K562 (cell line): ENCODE results near the gene TUBG2. TPM values are rescaled to one million over a fixed set of nuclear protein-coding genes. Genes with fewer than 3 reads are reported as not detected.

ENCODE experiments used
- BRD9 ChIP-seq: fragments of 450-650 bp; IDR thresholded peaks from 2 replicates; pipeline ENCODE4 v1.6.1; 2018; ENCODE audit warnings: low read depth; ENCODE audit not compliant: partially characterized antibody
- CBFA2T2 ChIP-seq: fragments of 450-650 bp; conservative IDR thresholded peaks from 2 replicates; pipeline ENCODE4 v1.6.1; 2017; ENCODE audit warnings: mild to moderate bottlenecking
- CLOCK ChIP-seq: fragments of 250-450 bp; sonication (Bioruptor Pico); IDR thresholded peaks from 2 replicates; pipeline ENCODE4 v1.4.0; 2020; ENCODE audit warnings: mild to moderate bottlenecking, moderate library complexity, borderline replicate concordance
- FOXK2 ChIP-seq, 2 experiments: fragments of 450-650 bp; IDR thresholded peaks in 1 of 2; conservative IDR thresholded peaks in 1 of 2; 2 replicates each; pipeline ENCODE4 v1.6.1; 2016; ENCODE audit warnings: low read depth in 2 of 2, mild to moderate bottlenecking in 1 of 2
- HLTF ChIP-seq: fragments of 450-650 bp; IDR thresholded peaks from 2 replicates; pipeline ENCODE4 v1.6.1; 2016
- HMGN3 ChIP-seq: IDR thresholded peaks from 2 replicates; pipeline ENCODE4 v1.6.1; 2011; ENCODE audit warnings: borderline replicate concordance, low read depth, mild to moderate bottlenecking, mixed read lengths, low read length; ENCODE audit not compliant: insufficient read length; ENCODE audit errors: extremely low read depth
- RNF2 ChIP-seq: sonication (generic); IDR thresholded peaks from 2 replicates; pipeline ENCODE4 v1.6.1; 2016
- TRIM25 ChIP-seq: fragments of 450-650 bp; IDR thresholded peaks from 2 replicates; pipeline ENCODE4 v1.7.0; 2016; ENCODE audit warnings: borderline replicate concordance
- ZBTB11 ChIP-seq, 3 experiments: fragments of 200-800 bp in 1 of 3; fragments of 250-450 bp in 1 of 3; fragments of 450-650 bp in 1 of 3; sonication (Bioruptor Pico) in 1 of 3; sonication (Bioruptor generic) in 1 of 3; formaldehyde crosslinking in 1 of 3; IDR thresholded peaks; 2 replicates each; pipeline versions ENCODE4 v1.6.1 to v1.8.0; 2016 to 2022; ENCODE audit warnings: mild to moderate bottlenecking in 2 of 3, missing genetic modification characterization in 2 of 3, missing compliant biosample characterization in 1 of 3, moderate library complexity in 1 of 3
- ZBTB8A ChIP-seq: fragments of 450-650 bp; IDR thresholded peaks from 2 replicates; pipeline ENCODE4 v1.6.1; 2018; ENCODE audit warnings: mild to moderate bottlenecking, moderate library complexity; ENCODE audit not compliant: partially characterized antibody
- ZKSCAN3 ChIP-seq: fragments of 250-450 bp; sonication (Bioruptor Pico); IDR thresholded peaks from 2 replicates; pipeline ENCODE4 v1.4.0; 2020
- ZNF75A ChIP-seq: fragments of 450-650 bp; formaldehyde crosslinking; IDR thresholded peaks from 2 replicates; pipeline ENCODE4 v1.4.0; 2020; ENCODE audit warnings: mild to moderate bottlenecking
- polyA plus RNA-seq, 8 experiments: library from polyadenylated mRNA; depleted of rRNA in 4 of 8; stranded (reverse) in 5 of 8; unstranded in 3 of 8; fragments of >200 nt; fragmentation: Nextera tagmentation in 2 of 8; fragmentation: Illumina TruSeq in 1 of 8; extraction: Ambion mirVana in 2 of 8; extraction: Trizol in 1 of 8; gene quantifications; 2 replicates each; pipeline versions ENCODE4 v1.2.1 to v1.2.3, GENCODE V29; 2011 to 2014; ENCODE audit warnings: inconsistent platforms in 1 of 8, missing spikeins in 1 of 8
- total RNA-seq, 7 experiments: library from RNA; depleted of rRNA in 6 of 7; stranded (reverse); fragments of >200 nt in 6 of 7; fragmentation: Illumina TruSeq in 2 of 7; extraction: Trizol in 2 of 7; gene quantifications; 2 replicates each; pipeline versions ENCODE4 v1.2.1 to v1.2.3, GENCODE V29; 2011 to 2021; ENCODE audit warnings: low replicate concordance in 1 of 7
- TF ChIP-seq, protein P1 (sequence below): IDR thresholded peaks from 2 replicates; pipeline ENCODE4 v1.6.1; 2012; ENCODE audit warnings: low read depth, low read length, improper control_type of control experiment, borderline replicate concordance

The TUBG2 gene
- total and polyA plus RNA-seq, 9 of the 15 experiments (the other 6 are each of a cell fraction or from before 2014, with no cell fraction given) = 0.09 to 0.80 (median 0.24) TPM; not detected in 2

DNA sequence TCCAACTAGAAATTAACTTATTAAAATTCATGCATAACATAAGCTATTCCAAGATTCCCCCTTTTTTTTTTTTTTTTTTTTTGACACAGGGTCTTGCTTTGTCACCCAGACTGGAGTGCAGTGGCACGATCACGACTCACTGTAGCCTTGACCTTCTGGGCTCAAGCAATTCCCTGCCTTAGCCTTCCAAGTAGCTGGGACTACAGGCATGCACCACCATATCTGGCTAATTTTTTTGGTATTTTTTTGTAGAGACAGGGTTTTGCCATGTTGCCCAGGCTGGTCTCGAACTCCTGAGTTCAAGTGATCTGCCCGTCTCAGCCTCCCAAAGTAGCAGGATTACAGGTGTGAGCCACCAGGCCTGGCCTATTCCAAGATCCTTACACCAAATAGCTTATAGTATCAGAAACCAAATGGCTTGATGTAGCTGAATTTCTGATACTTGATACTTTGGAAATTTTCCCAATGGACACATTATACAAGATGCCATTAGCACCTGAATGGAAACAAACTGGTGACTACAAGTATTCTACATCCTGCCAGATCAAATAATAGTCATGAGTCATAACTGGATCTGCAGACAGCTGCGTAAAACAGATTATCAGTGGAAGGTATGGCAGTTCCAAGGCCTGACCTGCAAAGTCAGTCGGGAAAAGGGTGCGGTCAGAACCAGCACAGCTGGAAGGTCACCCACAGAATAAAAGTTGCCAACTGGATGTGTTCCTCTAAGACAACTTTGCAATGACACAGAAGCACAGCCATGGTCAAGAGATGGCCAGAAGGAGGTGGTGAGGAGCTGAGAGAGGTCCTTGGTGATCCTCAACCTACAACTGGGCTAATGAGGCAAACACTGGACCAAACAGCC is 35.1 kb upstream of the TUBG2 start (continued):
- TF ChIP-seq ZBTB8A (no peak), ZKSCAN3 (CRISPR knock-in tag) (no peak), RNF2 (0 out of 2 replicates have a peak, but pooled peaks have one; percentile 58), ZBTB11 (CRISPR knock-in tag; IDR thresholded peaks at IDR 0.05) (peak in 1 of 3 experiments; percentile 55; a peak in 1 of 6 replicates), CLOCK (no peak), TRIM25 (no peak), HLTF (0 out of 2 replicates have a peak, but pooled peaks have one; percentile 54), ZNF75A (CRISPR knock-in tag) (no peak), HMGN3 (no peak), FOXK2 (conservative IDR thresholded peaks at IDR 0.05 in 1 of 2, IDR thresholded peaks at IDR 0.05 in 1 of 2; ENCODE audit: low read depth in 2 of 2) (peak; percentile 11 to 40; a peak in 1 of 4 replicates), CBFA2T2 (peak; percentile 89), BRD9 (peak; percentile 65)
- TF ChIP-seq, protein P1, sequence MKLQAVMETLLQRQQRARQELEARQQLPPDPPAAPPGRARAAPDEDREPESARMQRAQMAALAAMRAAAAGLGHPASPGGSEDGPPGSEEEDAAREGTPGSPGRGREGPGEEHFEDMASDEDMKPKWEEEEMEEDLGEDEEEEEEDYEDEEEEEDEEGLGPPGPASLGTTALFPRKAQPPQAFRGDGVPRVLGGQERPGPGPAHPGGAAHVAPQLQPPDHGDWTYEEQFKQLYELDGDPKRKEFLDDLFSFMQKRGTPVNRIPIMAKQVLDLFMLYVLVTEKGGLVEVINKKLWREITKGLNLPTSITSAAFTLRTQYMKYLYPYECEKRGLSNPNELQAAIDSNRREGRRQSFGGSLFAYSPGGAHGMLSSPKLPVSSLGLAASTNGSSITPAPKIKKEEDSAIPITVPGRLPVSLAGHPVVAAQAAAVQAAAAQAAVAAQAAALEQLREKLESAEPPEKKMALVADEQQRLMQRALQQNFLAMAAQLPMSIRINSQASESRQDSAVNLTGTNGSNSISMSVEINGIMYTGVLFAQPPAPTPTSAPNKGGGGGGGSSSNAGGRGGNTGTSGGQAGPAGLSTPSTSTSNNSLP = peak; percentile 97
